GM18951 (cell line): ENCODE measurements around the gene IRF1.
"Not testable (repeated sequence)": the region's sequence is repeated elsewhere in the genome, so short reads cannot be mapped to it uniquely, and the experiment has no call there.

ENCODE experiments used
- POLR2A ChIP-seq: IDR thresholded peaks from 4 replicates; pipeline ENCODE4 v1.6.1; 2011; ENCODE audit warnings: mild to moderate bottlenecking; ENCODE audit not compliant: insufficient read length, insufficient read depth; ENCODE audit errors: extremely low read depth
- in situ Hi-C: fragments of 300-500 bp; cut with MboI; formaldehyde crosslinking; loops from one replicate; pipeline ENCODE4 v1.12.0; 2022; ENCODE audit warnings: low sequenced_read_pairs, mixed read lengths, inconsistent platforms; ENCODE audit not compliant: unreplicated experiment

Gene IRF1

GRCh38 chr5:132451387-132451786 is 39.2 kb downstream of the IRF1 start:
- no peak for TF ChIP-seq POLR2A
- in situ Hi-C loops, result no loop called here

DNA sequence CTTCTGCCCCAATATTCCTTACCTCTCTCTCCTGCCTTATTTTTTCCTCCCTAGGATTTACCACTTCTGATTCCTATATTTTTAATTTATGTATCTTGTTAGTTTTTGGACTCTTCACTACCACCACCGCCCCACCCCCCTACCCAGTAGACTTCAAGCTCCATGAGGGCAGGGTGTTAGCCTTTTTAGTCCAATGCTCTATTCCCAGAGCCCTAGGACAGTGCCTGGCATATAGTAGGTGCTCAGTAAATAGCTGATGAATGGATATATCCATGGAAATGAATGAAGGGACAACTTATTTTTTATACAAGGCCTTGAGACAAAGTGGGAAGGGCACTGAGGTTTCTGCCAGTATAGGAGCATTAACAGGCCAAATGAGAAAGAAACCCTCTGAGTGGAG is 41.5 kb downstream of the IRF1 start:
- TF ChIP-seq POLR2A, result no peak
- in situ Hi-C loops, result no loop called here

GRCh38 chr5:132447196-132447595 is 43.4 kb downstream of the IRF1 start:
- in situ Hi-C loops, result no loop called here
- no peak for TF ChIP-seq POLR2A

GRCh38 chr5:132446621-132447020 is 44.0 kb downstream of the IRF1 start:
- in situ Hi-C loops, result no loop called here
- TF ChIP-seq POLR2A, result no peak

DNA sequence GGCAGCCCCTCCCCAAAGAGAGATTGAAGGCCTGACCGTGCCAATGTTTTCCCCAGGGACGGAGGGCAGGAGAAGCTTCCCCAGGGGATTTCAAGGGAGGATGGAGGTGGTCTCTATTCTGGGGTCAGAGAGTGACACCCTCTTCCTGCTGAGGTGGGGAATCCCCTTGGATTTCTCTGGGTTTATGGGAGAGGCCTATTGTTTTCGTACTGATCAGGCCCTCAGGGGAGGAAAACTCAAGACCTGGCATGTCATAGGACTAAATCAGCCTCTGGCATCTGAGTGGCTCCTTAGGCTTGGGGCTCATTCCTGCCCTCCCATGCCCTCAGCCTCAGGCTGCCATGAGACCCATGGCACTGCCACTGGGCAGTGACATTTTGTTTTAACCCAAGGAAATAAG is 44.6 kb downstream of the IRF1 start:
- no peak for TF ChIP-seq POLR2A
- in situ Hi-C loops, result no loop called here

GRCh38 chr5:132445640-132445923 is 45.0 kb downstream of the IRF1 start:
- in situ Hi-C loops, result no loop called here
- TF ChIP-seq POLR2A, result no peak

DNA sequence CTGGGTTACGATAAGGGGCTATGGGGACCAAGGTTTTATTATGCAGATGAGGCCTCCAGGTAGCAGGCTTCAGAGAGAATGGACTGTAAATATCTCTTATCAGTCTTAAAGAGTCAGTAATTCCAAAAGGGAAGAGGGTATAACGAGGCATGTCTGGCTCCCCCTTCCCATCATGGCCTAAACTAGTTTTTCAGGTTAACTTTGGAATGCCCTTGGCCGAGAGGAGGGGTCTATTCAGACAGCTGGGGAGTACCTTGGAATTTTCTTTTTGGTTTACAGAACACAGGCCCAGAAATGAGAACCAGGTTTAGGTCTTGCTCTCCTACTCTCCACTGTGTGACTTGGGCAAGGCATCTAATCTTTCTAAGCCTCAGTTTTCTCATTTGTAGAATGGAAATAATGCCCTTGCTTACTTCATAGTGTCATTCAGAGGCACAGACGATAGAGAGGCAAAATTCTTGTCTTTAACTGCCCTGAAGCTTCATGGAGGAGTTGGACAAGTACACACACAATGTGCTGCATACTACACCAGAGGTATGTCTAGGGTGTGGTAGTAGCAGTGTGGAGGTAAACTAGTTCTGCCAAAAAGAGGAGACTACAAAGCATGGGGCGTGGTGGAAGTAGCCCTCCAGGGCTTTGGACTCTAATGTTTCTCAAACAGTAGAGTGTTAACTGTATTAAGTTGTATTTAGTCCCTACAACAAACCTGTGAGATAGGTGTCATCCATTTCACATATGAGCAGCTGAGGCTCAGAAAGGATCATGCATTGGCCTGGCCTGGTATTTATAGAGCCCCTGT is 45.5 kb downstream of the IRF1 start:
- in situ Hi-C loops, result no loop called here
- TF ChIP-seq POLR2A, result no peak

- no peak for TF ChIP-seq POLR2A
- in situ Hi-C loops, result no loop called here
Observed at GRCh38 chr5:132444061-132444460, 46.5 kb downstream of the IRF1 start.

DNA sequence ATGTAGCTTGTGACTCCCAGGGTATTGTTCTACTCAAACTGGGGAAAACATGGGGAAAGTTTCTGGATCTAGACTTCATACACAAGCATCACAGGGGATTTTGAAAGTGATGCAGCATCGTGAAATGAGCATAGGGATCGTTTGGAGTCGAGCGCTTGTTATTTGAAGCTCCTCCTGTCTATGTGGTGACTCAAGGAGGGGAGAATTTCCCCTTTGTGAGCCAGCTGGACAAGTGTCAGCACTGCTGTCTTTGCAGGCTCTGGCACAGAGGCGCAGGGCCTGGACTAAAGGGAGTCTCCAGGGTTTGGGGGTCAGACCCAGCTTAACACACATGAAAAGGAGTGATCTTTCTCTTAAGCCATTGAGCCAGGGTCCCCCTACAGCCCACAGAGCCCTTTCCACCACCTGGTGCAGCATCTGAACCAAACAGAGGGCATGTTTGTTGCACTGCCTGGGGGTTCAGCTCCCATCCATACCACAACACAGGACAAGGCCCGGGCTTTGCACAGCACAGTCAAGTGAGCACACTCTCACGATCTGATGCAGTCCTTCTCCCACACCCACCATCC is 51.0 kb downstream of the IRF1 start:
- in situ Hi-C loops, result no loop called here
- TF ChIP-seq POLR2A, result no peak

- in situ Hi-C loops, result no loop called here
Observed at GRCh38 chr5:132438917-132439316, 51.7 kb downstream of the IRF1 start.

DNA sequence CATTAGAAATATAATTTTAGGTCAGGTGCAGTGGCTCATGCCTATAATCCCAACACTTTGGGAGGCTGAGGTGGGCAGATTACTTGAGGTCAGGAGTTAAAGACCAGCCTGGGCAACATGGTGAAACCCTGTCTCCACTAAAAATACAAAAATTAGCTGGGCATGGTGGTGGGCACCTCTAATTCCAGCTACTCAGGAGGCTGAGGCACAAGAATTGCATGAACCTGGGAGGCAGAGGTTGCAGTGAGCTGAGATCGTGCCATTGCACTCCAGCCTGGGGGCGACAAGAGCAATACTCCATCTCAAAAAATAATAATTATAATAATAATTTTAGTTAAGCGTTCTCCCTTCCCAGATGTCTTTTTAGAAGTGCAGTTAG is 52.3 kb downstream of the IRF1 start:
- in situ Hi-C loops, result not testable (repeated sequence)

More at GRCh38 chr5:132438917-132439316, 51.7 kb downstream of the IRF1 start:
- no peak for TF ChIP-seq POLR2A

GRCh38 chr5:132437604-132438266 is 52.8 kb downstream of the IRF1 start:
- TF ChIP-seq POLR2A, result peak; percentile 16
- in situ Hi-C loops, result no loop called here

- TF ChIP-seq POLR2A, result no peak
- in situ Hi-C loops, result no loop called here
Observed at GRCh38 chr5:132436936-132437335, 53.6 kb downstream of the IRF1 start.

GRCh38 chr5:132435886-132436285 is 54.7 kb downstream of the IRF1 start:
- TF ChIP-seq POLR2A, result no peak
- in situ Hi-C loops, result no loop called here
